ENCODE measurements around the gene ITPR1.

Gene ITPR1

DNA sequence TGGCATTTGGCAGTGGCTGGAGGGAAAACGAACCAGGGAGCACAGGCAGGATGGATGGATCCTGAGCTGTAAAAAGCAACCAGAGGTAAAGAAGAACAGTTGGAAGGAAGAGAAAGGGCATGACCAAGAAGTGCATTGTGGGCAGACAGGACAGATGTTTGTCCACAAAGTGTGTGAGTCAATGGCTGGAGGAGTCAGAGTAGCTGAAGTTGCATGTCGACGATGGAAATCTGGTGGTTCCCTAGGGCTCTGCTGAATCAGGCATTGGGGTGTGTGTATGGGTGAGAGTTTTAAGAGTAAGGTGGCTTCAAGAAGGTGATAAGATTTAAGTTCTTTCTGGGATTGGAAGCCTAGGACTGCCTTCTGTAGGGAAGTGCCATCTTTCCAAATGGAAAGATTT is 272.1 kb downstream of the ITPR1 start:
- DNase-seq: no peak

- no peak for DNase-seq
Measured at GRCh38 chr3:4766263-4766662, 273.1 kb downstream of the ITPR1 start.

GRCh38 chr3:4766716-4767499 is 273.8 kb downstream of the ITPR1 start:
- no peak for DNase-seq

GRCh38 chr3:4768021-4768420 is 274.9 kb downstream of the ITPR1 start:
- no peak for DNase-seq

DNA sequence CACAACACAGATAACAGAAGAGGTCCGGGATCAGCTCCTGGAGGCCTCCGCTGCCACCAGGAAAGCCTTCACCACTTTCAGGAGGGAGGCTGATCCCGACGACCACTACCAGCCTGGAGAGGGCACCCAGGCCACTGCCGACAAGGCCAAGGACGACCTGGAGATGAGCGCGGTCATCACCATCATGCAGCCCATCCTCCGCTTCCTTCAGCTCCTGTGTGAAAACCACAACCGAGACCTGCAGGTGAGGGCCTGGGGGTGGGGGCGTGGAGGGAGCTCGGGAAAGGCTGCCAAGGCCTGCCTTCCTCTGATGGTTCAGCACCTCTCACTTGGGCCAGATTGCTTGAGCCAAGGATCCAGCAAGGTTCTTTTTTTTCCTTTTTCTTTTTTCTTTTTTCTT is 275.4 kb downstream of the ITPR1 start:
- DNase-seq: no peak

DNA sequence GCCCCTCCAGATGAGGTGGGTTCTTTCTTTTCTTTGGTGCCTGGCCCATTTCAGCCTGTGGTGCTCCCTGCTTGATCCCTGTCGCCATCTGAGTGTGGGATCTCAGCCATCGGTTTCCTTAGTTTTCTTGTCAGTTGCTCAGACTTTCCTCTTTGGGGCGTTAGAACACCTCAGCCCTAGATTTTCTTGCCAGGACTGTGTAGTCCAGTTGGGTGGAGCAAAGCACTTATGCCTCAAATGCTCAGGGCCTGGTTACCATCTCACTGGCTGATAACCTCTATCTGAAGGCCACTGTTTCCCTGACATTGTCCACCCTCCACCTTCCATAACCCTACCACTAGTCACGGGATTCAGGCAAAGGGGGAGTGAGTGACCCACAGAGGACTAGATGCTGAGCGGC is 277.4 kb downstream of the ITPR1 start:
- no peak for DNase-seq

DNA sequence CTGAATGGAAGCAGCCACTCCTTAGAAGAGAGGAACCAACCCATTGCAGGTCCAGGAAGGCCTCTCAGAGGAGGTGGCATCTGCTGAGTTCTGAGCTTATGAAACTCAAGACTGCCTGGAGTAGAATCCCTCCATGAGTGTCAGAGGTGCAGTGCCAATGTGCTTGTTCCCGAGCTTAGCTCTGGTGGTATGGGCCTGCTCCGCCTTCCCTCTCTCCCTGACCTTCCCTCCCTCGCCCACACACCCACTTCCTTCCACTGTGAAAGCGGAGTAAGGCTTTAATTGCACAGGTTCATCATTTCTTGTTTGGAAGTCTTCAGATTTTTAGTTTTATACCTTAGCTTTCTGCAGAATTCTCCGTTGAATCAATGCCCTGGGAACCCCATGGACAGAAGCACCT is 278.1 kb downstream of the ITPR1 start:
- no peak for DNase-seq

DNA sequence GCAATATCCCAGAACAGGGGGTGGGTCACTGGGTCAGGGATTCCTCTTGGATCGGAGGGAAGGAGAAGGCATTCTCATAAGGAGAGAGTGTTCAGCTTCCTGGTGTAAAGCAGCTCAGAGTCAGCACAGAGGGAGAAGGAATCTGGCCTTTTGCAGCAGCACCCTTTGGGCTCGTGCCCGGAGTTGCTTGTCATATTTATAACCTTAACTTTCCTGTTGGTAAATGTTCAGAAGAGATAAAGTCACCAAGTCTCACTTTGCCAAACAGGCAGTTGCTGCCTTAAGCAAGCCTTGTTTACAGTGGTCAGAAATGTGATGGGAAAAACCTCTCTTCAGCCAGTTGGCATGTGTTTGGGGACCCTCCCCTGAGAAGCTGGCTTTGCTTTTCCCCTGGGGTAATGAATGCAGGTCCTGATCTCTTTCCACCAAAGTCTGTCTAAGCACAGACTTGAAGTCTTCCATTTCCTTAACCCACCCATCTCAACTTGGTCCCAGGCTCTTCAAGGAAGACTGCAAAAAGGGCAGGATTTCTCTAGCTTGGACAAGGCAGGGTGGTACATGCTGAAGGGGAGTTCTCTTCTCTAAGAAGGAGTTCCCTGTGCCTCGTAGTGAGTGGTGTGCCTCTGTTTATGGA is 279.1 kb downstream of the ITPR1 start:
- DNase-seq: no peak

DNA sequence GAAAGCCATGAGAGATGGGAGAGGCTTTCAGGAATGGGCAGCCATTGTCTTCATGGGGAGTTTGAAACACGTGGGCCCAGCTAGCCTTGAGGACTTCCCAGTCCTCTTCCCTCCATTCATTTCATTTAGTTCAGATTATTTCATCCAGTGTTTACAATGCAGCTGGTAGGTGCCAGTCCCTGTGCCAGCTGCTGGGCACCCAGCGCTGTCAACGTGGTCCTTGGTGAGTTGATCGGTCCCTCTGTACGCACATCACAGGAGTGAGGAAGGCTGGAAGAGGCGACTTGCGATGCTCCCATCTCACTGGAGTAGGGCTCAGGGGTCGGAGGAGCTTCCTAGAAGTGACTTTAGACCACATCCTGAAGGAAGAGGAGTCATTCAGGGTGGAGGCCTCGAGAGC is 279.7 kb downstream of the ITPR1 start:
- no peak for DNase-seq

- DNase-seq: no peak
Measured at GRCh38 chr3:4773583-4773982, 280.4 kb downstream of the ITPR1 start.

DNA sequence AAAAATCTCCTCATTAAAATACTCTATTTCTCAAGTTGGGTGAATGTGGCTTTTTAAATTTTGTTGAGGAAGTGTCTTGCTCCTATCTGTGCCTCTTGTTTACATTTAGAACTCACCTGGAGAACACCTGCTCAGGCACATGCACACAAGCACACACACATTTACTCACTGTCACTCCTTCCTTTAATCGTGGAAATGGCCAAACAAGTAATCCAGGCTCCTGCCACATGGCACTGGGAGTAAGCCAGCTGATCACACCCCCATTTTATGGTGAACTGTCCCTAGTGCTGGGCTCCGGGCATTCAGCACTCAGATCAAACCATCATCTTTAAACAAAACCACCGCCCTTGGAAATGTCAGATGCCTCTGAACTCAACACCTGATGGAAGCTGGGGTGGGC is 281.4 kb downstream of the ITPR1 start:
- no peak for DNase-seq

DNA sequence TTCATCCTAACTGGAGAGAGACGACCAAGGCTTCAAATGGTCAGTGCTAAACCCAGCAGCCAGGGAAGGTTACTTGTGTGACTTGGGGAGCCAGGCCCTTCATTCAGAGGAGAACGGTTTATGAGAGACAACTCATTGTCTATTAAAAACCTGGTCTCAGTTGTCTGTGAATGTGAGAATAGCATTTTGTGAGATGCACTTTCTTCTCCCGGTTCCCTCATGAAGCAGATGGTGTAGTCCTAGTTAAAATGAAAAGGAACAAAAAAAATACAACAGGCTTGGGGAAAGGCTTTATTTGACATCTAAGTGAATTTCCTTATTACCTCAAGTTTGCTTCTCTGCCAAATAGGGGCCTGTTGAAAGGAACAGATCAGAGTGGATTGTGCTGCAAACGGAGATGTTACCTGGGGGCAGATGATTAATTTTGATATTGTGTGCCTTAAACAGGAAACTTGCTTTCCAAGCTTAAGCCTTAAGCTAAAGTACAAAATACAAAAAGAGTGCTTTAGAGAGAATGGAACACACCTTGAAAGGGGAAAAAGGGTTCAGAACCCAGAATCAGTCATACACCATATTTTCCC is 283.3 kb downstream of the ITPR1 start:
- no peak for DNase-seq

DNA sequence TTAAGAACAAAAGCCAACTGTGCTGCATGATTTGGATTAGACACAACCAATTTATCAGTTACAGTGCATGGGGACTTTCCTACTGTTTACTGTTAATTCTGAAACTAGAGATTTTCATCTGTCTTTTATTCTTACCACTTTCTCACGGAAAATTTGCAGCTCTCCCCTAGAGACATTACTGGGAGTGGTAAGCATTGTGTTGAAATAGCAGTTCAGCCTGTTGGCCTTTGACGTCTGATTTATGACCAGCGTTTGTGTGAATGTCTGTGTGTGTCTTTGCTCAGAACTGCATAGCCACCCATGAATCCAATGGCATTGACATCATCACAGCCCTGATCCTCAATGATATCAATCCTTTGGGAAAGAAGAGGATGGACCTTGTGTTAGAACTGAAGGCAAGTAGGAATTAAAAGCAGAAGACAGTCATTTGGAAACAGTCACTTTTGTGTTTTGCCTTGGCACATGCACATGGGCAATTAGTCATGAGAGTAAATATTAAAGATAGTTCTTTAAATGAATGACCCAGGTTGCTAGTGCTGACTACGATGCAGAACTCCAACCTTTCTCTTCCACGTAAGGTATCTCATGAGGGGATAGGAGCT is 283.9 kb downstream of the ITPR1 start:
- no peak for DNase-seq

DNA sequence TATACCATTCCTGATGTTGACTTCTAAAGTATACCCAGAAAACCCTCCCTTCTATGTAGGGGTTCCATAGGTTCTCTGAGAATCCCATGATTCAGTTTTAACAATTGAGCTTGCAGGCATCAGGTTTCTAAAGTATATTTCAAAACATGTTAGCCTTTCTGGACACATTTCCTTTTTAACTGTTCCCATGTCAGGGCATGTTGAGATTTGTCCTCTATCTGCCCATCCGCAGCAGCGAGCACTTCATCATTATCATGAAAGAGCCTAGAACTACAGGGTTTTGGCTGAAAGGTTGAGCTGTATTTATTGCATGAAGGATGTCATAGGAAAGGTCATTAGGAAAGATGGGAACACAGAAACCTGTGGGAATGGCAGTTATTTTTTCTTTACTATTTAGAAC is 285.0 kb downstream of the ITPR1 start:
- no peak for DNase-seq

GRCh38 chr3:4778740-4779139 is 285.6 kb downstream of the ITPR1 start:
- DNase-seq: no peak

- no peak for DNase-seq
Measured at GRCh38 chr3:4780545-4780957, 287.4 kb downstream of the ITPR1 start.

DNA sequence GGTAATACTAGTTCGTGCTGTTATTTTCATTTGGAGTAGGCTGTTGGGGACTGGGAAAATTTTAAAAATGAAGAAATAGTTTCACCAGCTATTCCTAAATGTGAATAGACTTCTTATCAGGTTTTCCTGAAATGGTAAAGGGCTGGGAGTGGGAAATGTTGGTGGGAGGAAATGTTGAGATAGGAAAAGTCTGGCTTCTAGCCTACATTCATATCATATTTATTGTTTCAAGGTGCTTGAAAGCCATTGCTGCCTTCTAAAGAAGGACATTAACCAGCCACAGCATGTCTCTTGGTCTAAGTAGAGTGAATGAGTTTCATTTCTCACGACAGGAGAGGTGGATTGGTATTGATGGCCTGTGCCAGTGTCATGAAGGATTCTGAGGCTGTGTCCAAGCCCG is 288.9 kb downstream of the ITPR1 start:
- DNase-seq: no peak

- no peak for DNase-seq
Measured at GRCh38 chr3:4785551-4785950, 292.4 kb downstream of the ITPR1 start.

DNA sequence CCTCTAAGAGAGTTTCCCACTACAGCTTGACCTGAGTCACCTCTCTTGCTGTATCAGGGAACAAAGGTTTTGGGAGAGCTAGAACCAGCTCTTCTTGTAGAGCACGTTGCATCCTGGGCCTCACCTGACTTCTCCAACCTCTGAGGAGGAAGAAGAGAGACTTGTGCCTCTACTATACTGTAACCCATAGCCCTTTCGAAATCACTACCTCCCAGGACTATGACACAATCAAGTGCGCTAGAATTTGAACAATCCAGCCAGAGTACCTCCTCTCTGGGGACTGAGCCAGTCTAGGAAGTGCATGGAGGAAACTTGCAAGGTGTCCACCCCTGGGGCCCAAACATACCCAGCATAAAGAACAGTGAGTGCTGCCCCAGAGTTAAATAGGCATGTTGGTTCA is 293.3 kb downstream of the ITPR1 start:
- DNase-seq: no peak

- no peak for DNase-seq
Measured at GRCh38 chr3:4791358-4791757, 298.2 kb downstream of the ITPR1 start.

DNA sequence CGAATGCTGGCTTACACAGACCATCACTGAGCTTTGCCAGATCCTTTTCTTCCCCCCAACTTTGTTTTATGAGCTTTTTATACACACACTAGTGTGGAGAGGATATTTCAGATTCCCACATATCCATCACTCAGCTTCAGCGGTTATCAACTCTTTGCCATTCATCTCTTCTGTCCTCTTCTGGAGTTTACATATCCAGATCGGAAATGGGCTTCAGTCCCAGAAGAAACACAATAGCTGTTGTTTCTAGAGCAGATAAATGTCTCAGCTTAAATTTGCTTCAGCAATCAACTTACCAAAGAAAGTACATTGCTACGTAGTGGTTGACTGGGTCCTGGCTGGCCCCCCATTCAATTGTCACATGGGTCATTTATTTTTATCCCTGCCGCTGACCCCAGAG is 300.2 kb downstream of the ITPR1 start:
- no peak for DNase-seq

DNA sequence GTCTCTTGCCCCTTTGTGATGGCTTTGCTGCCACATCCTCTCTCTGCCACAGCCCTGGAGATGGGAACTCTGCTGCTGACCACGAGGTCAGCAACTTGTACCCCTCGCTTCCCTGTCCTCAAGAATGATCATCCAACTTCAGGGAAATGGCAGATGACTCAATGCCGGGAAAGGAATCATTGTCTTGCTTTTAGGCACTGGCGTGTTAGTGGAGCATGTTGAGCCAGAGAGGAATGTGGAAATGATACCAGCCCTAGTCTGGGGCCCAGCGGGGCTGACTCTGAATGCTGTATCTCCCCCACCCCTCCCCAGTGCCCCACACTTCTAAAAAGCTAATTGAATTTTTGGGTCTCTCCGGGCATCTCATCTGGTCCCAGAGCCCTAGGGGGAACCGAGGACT is 301.2 kb downstream of the ITPR1 start:
- no peak for DNase-seq

GRCh38 chr3:4794798-4795197 is 301.6 kb downstream of the ITPR1 start:
- no peak for DNase-seq

- no peak for DNase-seq
Measured at GRCh38 chr3:4795905-4796304, 302.8 kb downstream of the ITPR1 start.

Measured in activated naive CD4-positive, alpha-beta T cell treated with anti-CD3 and anti-CD28 coated beads, Interleukin-2, amount 50 U/mL, for 16 hours (primary cell).